ENCODE measurements around the gene HLA-DQB2. TPM values are rescaled to one million over a fixed set of nuclear protein-coding genes. Genes with fewer than 3 reads are reported as not detected.
"Not testable (repeated sequence)": the region's sequence is repeated elsewhere in the genome, so short reads cannot be mapped to it uniquely, and the experiment has no call there.

HLA-DQB2 gene
- total RNA-seq, 1 donor from 2014 or later: 13.6 TPM

GRCh38 chr6:32761072-32761471, 2.3 kb downstream of the HLA-DQB2 start:
- intact Hi-C loops (cut with DNase I): no loop called here
- no peak for ATAC-seq
- no peak for DNase-seq (ENCODE audit: low spot score)

- no peak for ATAC-seq
- DNase-seq (ENCODE audit: low spot score): no peak
- intact Hi-C loops (cut with DNase I): no loop called here
These were observed 3.7 kb downstream of the HLA-DQB2 start for GRCh38 chr6:32759669-32760068.

DNA sequence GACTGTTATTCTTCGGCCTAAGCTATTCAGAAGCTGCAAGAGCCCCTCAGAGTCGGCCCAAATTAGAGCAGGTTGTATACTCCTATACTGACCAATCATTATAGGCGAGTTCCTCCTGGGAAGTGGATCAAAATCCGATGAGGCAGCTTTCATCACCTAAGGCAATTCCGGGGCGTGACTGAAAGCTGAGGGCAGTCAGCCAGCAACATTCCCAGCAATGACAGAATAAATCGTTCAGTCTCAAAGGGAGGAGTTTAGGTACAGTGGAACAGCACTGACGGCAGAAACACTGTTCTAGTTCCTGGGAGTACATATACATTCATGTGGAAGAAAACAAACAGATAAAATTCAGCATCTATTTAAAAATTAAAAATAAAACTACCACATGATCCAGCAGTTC, 10.8 kb downstream of the HLA-DQB2 start:
- DNase-seq (ENCODE audit: low spot score) (no peak), ATAC-seq (no peak)
- intact Hi-C loops (cut with DNase I): no loop called here

DNA sequence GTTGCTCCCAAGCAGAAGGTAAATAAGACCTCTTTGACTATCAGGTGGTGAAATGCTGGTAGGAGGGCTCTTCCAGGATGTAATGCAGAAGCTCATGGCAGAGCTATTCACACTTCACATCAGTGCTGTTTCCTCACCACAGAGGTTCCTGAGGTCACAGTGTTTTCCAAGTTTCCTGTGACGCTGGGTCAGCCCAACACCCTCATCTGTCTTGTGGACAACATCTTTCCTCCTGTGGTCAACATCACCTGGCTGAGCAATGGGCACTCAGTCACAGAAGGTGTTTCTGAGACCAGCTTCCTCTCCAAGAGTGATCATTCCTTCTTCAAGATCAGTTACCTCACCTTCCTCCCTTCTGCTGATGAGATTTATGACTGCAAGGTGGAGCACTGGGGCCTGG, 17.7 kb downstream of the HLA-DQB2 start:
- intact Hi-C loops (cut with DNase I); DNase-seq (ENCODE audit: low spot score); ATAC-seq: not testable (repeated sequence)

DNA sequence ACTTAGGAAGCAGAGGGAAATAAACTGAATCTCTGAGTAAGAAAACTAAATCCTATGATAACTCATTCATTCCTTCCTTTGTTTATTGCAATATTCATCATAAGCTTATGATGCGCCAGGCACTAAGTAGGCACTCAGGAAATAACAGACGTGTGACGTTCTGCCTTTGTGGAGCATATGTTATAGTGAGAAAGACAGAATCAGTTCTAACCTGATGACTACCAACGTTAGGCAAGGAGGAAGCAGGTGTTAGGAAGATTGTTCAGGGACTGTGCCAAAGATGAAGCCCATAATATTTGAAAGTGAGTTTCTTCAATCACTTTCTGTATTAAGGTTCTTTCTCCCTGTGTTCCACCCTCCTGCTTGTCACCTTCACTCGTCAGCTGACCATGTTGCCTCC, 18.6 kb downstream of the HLA-DQB2 start:
- intact Hi-C loops (cut with DNase I): no loop called here
- DNase-seq (ENCODE audit: low spot score) (no peak), ATAC-seq (no peak)

GRCh38 chr6:32742374-32742773, 21.0 kb downstream of the HLA-DQB2 start:
- intact Hi-C loops (cut with DNase I): no loop called here
- no peak for ATAC-seq
- no peak for DNase-seq (ENCODE audit: low spot score)

DNA sequence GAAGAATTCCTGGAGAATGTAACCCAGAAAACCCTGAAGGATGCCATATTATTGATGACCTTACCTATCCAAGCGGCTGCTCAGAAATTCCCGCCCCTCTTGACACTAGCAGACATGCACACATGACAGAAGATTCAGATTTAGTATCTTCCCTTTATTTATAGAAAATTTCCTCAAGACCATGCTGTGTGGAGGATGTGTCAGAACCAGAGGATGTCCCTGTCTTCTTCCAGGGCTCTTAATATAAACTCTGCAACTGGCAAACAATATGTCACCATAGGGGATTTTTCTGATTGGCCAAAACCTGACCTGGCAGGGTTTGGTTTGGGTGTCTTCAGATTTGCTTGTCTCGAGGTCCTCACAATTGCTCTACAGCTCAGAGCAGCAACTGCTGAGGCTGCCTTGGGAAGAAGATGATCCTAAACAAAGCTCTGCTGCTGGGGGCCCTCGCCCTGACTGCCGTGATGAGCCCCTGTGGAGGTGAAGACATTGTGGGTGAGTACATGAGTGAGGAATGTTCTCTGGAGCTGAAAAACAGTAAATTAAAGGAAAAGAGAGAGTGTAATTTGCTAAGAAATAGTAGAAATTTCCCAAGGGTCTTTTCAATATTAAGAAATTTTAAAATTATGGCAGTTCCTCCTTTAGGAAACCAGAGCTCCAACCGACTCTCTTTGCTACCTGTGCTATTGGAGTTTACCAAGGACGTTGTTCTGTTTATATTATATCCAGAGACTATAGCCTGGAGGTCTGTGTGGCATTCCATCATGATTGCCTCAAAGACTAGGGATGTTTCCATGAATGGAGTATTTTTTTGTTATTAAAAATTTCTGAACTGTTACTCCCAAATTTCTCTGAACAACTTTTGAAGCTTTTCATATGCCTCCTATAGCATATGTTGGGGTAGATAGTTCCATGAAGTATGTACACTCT, 22.0 kb downstream of the HLA-DQB2 start, which contains the start of gene HLA-DQA2:
TSS of gene HLA-DQA2 (plus strand) at position 361 of the 930 bp plus-strand sequence. CDS start at position 414, 53 bp downstream.
- DNase-seq (ENCODE audit: low spot score): no peak
- intact Hi-C loops (cut with DNase I): no loop called here
- no peak for ATAC-seq

DNA sequence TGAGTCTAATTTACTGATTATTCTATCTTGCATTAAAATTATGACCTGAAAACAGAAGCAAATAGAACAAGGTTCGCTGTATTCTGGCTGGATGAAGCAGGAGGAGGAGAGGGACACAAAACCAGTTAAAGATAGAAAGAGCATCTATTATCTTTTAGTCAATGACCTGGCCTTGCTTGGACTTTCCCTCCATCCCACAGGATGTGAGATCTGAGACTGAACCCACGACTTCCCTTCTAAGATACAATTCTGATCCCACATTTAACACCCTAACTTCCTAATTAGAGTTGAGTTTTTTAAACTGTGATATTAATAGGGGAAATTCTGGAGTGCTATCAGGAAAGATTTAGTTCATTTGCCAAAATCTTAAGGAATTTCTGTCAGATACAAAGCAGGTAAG, 25.2 kb downstream of the HLA-DQB2 start:
- intact Hi-C loops (cut with DNase I): no loop called here

DNA sequence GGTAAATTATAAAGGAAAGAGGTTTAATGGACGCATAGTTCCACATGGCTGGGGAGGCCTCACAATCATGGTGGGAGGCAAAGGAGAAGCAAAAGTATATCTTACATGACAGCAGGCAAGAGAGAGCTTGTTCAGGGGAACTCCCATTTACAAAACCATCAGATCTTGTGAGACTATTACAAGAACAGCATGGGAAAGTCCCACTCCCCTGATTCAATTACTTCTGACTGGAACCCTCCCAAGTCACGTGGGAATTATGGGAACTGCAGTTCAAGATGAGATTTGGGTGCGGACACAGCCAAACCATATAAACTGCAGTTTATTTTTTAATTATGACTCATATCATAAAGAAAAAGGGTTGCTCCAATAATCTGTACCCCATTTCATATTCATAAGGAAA, 44.5 kb downstream of the HLA-DQB2 start:
- no peak for DNase-seq (ENCODE audit: low spot score)
- intact Hi-C loops (cut with DNase I): no loop called here
- ATAC-seq: no peak

More for the DNA sequence above, 25.2 kb downstream of the HLA-DQB2 start:
- ATAC-seq (no peak), DNase-seq (ENCODE audit: low spot score) (no peak)

- DNase-seq (ENCODE audit: low spot score): no peak
- intact Hi-C loops (cut with DNase I): no loop called here
- no peak for ATAC-seq
These were observed 46.9 kb downstream of the HLA-DQB2 start for GRCh38 chr6:32716396-32716795.

DNA sequence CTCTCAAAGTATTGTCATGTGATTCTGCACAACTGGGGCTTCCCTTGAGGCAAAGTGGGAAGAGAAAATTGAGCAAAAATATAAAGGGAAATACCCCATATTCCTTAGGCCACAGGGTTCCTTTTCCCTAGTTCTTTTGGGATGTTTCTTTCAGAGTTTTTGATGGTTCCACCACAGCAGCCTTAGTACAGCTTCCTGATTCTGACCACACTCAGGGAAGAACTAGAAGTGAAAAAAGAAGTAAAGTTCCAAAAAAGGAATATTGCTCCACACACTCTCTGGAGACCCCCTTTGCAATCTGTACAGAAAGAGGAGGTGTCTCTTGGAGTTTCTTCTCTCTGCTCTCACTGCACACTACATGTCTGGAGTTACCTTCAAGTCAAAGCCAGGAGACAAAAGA, 50.1 kb downstream of the HLA-DQB2 start:
- no peak for ATAC-seq
- intact Hi-C loops (cut with DNase I): no loop called here

DNA sequence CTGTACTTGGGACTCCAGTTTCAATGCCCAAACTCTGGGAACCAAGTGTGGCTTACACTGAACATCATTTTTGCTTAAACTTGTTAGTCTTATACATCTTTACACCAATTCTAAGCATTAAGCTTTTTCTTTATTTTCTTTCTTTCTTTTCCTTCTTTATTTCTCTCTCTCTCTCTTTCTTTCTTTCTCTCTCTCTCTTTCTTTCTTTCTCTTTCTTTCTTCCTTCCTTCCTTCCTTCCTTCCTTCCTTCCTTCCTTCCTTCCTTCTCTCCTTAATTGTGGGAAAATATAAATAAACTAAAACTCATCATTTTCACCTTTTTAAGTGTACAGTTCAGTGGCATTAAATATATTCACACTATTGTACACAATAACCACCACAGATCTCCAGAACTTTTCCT, 53.7 kb downstream of the HLA-DQB2 start:
- ATAC-seq (no peak), DNase-seq (ENCODE audit: low spot score) (no peak)
- intact Hi-C loops (cut with DNase I): no loop called here

More for the DNA sequence above, 50.1 kb downstream of the HLA-DQB2 start:
- DNase-seq (ENCODE audit: low spot score): no peak

Small RNA genes within 50 kb of the gene (microRNA-seq; reads per million reads assigned to microRNA genes)
- not detected for gene MIR3135B

Other genes starting within 250 kb of the HLA-DQB2 start
- gene HLA-DRB5, start 233.2 kb downstream of the HLA-DQB2 start, total RNA-seq: 56.6 TPM
- 82.1 TPM for gene HLA-DRB1, start 173.7 kb downstream of the HLA-DQB2 start, total RNA-seq
- 26.0 TPM for gene HLA-DQA1, start 126.1 kb downstream of the HLA-DQB2 start, total RNA-seq
- gene HLA-DQB1, start 96.9 kb downstream of the HLA-DQB2 start, total RNA-seq: 25.5 TPM
- 10.2 TPM for gene HLA-DQA2, start 22.1 kb downstream of the HLA-DQB2 start, total RNA-seq
- 1.8 TPM for gene HLA-DOB, start 53.5 kb upstream of the HLA-DQB2 start, total RNA-seq
- gene TAP2, start 75.2 kb upstream of the HLA-DQB2 start, total RNA-seq: 26.3 TPM
- 39.3 TPM for gene PSMB8, start 80.5 kb upstream of the HLA-DQB2 start, total RNA-seq
- 32.8 TPM for gene TAP1, start 90.2 kb upstream of the HLA-DQB2 start, total RNA-seq
- gene PSMB9, start 90.7 kb upstream of the HLA-DQB2 start, total RNA-seq: 41.1 TPM
- gene HLA-DMB, start 177.5 kb upstream of the HLA-DQB2 start, total RNA-seq: 46.9 TPM
- 70.1 TPM for gene HLA-DMA, start 189.6 kb upstream of the HLA-DQB2 start, total RNA-seq
- gene BRD2, start 205.1 kb upstream of the HLA-DQB2 start, total RNA-seq: 188 TPM
- 9.7 TPM for gene HLA-DOA, start 246.1 kb upstream of the HLA-DQB2 start, total RNA-seq